Ascending aorta (tissue), 2 donors: ENCODE data around the gene VSTM2B. TPM values are rescaled to one million over a fixed set of nuclear protein-coding genes. Genes with fewer than 3 reads are reported as not detected.

Experiments
- DNase-seq, 2 donors: peaks; one replicate each; pipeline ENCODE4 v3.0.0-alpha.2; 2019; ENCODE audit warnings: low spot score in 2 of 2
- H3K27ac ChIP-seq, 2 donors: fragments of 200-600 bp; sonication (generic); one replicate each; pipeline ENCODE4 v1.5.1; 2016 to 2017; ENCODE audit warnings: mild to moderate bottlenecking in 1 of 2
- H3K27me3 ChIP-seq: fragments of 200-600 bp; sonication (generic); one replicate; pipeline ENCODE4 v1.5.1; 2017
- H3K36me3 ChIP-seq, 2 donors: fragments of 200-600 bp; sonication (generic); one replicate each; pipeline ENCODE4 v1.5.1; 2016
- H3K4me1 ChIP-seq, 2 donors: fragments of 200-600 bp; sonication (generic); one replicate each; pipeline ENCODE4 v1.5.1; 2016 to 2017; ENCODE audit warnings: mild to moderate bottlenecking in 1 of 2
- H3K4me3 ChIP-seq, 2 donors: fragments of 200-600 bp; sonication (generic); one replicate each; pipeline ENCODE4 v1.5.1; 2016 to 2017; ENCODE audit warnings: mild to moderate bottlenecking in 1 of 2
- H3K9me3 ChIP-seq, 2 donors: fragments of 200-600 bp; sonication (generic); one replicate each; pipeline ENCODE4 v1.5.1; 2016
- CTCF ChIP-seq, 3 experiments: fragments of 200-600 bp in 2 of 3; fragments of 450-650 bp in 1 of 3; sonication (generic) in 2 of 3; IDR thresholded peaks; one replicate each; pipeline ENCODE4 v1.5.1; 2016 to 2019; ENCODE audit warnings: antibody characterized with exemption in 3 of 3, mild to moderate bottlenecking in 1 of 3, moderate library complexity in 1 of 3
- intact Hi-C: fragments of 100-400 bp; cut with DNase I; formaldehyde crosslinking; loops from one replicate; pipeline ENCODE4 v1.15.1; 2023
- total RNA-seq: library from RNA; depleted of rRNA; stranded (reverse); fragments of >200 nt; gene quantifications from one replicate; pipeline ENCODE4 v1.1.0, GENCODE V29; 2016

VSTM2B gene
- total RNA-seq, 1 donor from 2014 or later: not detected

- intact Hi-C loops: no loop called here
- H3K9me3 ChIP-seq: no peaks in the 10 kb centered on the region
- no peak overlapping the region for H3K4me3 ChIP-seq
- DNase-seq: no peak
- no peak overlapping the region for H3K27ac ChIP-seq
- TF ChIP-seq CTCF (IDR thresholded peaks at IDR 0.05): no peak
- no peaks in the 10 kb centered on the region for H3K36me3 ChIP-seq
- no peaks in the 10 kb centered on the region for H3K4me1 ChIP-seq
- H3K27me3 ChIP-seq: no peaks in the 10 kb centered on the region
Observed at GRCh38 chr19:29512748-29513147, 13.0 kb upstream of the VSTM2B start.

- Histone ChIP-seq H3K4me3 (no peak overlapping the region), H3K4me1 (no peaks in the 10 kb centered on the region), H3K36me3 (no peaks in the 10 kb centered on the region), H3K27ac (no peak overlapping the region), H3K27me3 (no peaks in the 10 kb centered on the region), H3K9me3 (no peaks in the 10 kb centered on the region)
- no peak for DNase-seq
- intact Hi-C loops: no loop called here
- TF ChIP-seq CTCF (IDR thresholded peaks at IDR 0.05): no peak
Observed at GRCh38 chr19:29514525-29515232, 11.1 kb upstream of the VSTM2B start.

- DNase-seq: no peak
- no peaks in the 10 kb centered on the region for H3K9me3 ChIP-seq
- intact Hi-C loops: no loop called here
- no peak for TF ChIP-seq CTCF (IDR thresholded peaks at IDR 0.05)
- H3K27me3 ChIP-seq: no peaks in the 10 kb centered on the region
- no peak overlapping the region for H3K27ac ChIP-seq
- no peaks in the 10 kb centered on the region for H3K36me3 ChIP-seq
- H3K4me1 ChIP-seq: no peaks in the 10 kb centered on the region
- no peak overlapping the region for H3K4me3 ChIP-seq
Observed at GRCh38 chr19:29515233-29515619, 10.6 kb upstream of the VSTM2B start.

GRCh38 chr19:29515706-29516357 is 10.0 kb upstream of the VSTM2B start:
- intact Hi-C loops: no loop called here
- Histone ChIP-seq H3K27me3 (no peaks in the 10 kb centered on the region), H3K27ac (no peak overlapping the region), H3K4me3 (no peak overlapping the region), H3K36me3 (no peaks in the 10 kb centered on the region), H3K4me1 (no peaks in the 10 kb centered on the region), H3K9me3 (no peaks in the 10 kb centered on the region)
- no peak for DNase-seq
- no peak for TF ChIP-seq CTCF (IDR thresholded peaks at IDR 0.05)

GRCh38 chr19:29516358-29516725 is 9.5 kb upstream of the VSTM2B start:
- intact Hi-C loops: no loop called here
- Histone ChIP-seq H3K27ac (no peak overlapping the region), H3K27me3 (no peaks in the 10 kb centered on the region), H3K4me1 (no peaks in the 10 kb centered on the region), H3K36me3 (no peaks in the 10 kb centered on the region), H3K4me3 (no peak overlapping the region), H3K9me3 (no peaks in the 10 kb centered on the region)
- TF ChIP-seq CTCF (IDR thresholded peaks at IDR 0.05): no peak
- no peak for DNase-seq
